NCI-H526 treated with DMSO at 0.1 percent for 48 hours (cell line): ENCODE measurements around the gene TCEANC2.
"Not testable (repeated sequence)": the region's sequence is repeated elsewhere in the genome, so short reads cannot be mapped to it uniquely, and the experiment has no call there.

ENCODE experiments used
- DNase-seq: peaks from one replicate; lab custom pipeline; 2025; lab: John Stamatoyannopoulos, UW

TCEANC2 gene

DNA sequence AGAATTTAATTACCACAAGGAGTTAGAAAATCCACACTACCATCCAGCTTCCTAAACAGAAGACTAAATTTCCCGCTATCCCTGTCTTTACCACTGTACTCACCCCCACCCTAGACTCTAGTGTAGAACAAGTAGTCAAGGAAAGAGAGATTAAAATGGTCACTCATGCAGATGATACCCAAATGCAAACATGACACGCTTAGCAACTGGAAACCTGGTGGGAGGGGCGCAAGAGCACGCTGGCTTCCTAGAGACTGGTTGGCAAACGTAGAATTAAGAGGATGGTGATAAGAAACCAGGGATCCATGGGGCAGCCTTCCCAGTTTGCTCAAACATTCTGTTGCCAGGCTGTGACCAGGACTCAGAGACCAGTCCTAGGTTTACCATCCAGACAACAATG is 25.6 kb upstream of the TCEANC2 start:
- DNase-seq: peak; percentile 67

DNA sequence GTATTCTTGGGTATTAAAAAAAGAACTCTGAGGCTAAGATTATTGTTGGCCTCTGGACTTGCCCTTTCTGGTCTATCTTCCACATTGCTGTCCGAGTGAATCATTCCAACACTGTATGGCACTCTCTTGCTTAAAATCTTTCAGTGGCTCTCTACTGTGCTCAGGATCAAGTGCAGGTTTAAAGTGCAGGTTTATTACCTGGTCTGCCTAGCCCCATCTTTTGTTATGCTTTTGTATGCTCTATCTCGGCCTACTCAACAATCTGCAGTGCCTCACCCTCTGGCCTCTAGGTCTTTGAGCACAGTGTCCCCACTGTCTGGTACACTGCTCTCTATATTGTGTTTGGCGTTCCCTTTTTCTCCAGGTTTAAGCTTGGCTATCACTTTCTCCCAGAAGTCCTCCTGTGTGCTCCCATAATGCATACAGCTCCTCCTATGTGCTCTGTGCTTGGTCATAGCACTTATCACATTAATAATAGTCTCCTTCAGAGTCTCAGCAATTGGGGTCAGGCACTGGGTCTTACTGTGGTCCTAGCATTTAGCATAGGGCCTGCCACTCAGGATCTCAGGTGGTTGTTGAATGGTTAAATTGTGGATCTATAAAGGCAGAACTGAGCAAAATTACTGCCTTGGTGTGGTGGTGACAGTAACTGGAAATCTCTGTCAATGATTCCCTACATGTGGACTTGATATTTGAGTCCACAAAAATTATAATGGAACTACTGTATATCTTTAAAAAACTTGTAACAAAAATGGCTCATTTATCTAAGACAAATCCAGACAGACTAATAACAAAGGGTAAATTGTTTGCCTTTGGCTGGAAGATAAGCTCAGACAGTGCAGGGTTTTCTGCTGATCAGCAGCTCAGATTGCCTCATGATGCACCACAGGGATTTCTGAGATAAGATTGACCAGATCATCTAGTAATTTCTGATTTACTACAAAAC is 24.8 kb upstream of the TCEANC2 start:
- DNase-seq: no peak

DNA sequence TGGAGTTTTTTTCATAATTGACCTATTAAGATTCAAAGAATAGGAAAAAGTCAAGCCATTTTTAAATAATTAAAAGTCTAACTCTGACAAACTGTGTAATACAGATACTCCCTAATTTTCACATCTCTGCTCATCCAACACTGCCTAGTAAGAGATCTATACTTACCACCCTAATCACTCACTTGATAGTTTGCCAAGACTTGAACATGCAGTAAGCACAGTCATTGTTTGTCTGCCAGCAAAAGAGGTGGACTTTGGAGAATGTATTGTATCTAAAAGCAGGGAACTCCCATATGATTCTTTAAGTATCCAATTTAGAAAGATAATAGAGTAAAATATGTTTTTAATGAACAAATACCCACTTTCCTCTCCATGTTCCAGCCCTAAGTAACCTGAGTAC is 15.9 kb upstream of the TCEANC2 start:
- DNase-seq: no peak

DNA sequence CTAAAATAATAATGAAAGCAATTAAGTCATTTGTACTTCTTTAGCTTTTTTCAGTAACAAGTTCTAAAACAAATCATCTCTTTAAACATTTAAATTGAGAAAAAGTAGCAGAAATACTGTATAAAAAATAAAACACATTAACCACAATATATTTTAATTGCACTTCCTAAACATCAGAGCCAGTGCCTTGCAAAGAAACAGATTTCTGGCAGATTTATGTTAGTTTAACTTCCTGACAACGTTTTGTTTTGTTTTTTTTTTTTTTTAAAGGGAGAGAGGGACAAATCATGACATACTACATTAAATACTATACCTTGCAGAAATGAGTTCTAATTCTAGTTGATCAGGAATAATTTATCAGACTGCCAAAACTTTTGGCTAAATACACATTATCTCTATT is 11.6 kb upstream of the TCEANC2 start:
- DNase-seq: no peak

DNA sequence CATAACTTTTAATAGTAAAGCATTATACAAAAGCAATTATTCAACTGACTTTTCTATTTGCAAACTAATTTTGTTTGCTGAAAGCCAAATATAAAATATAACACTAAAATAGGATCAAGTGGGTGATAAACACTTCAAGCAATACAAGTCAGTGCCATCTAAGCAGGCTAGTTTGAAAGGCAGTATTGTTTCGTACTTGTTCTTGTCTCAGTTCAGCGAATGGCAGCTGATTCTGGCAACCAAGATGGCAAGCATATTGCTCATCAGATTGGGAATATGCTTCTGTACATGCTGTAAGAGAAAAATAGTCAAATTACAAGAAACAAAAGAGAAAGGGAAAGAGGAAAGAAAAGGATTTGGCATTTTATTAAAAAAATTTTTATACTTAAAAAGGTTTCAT is 7.9 kb upstream of the TCEANC2 start:
- no peak for DNase-seq

DNA sequence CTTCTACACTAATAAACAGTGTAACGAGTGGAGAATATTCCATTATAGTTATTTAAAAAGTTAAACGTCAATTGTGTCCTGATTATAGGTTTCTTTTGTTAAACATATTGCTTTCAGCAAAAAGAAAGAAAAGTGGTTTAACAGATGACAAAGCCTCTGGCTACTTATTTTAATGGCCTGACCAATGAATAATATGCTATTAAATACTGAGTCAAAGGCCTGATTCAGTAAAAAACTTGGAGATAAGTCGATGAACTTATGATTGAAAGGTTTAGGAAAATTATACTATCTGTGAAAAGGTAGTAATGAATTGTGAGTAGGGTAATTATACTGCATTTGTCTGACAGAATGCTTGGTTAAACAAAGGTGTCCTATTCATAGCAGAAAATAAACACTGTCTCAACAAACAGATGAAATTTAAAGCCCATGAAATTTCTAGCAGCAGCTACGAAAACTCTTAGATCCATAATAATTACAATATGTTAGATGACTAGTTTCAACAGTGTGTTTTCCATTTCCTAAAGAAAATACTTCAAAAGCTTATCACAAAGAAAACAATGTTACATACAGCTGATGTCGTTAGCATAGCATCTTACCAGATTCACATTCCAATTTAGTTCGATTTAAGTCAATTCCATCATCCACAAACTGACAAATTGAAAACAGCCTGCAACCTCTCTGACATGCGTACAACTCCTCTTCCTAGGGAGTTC is 6.6 kb upstream of the TCEANC2 start:
- no peak for DNase-seq

DNA sequence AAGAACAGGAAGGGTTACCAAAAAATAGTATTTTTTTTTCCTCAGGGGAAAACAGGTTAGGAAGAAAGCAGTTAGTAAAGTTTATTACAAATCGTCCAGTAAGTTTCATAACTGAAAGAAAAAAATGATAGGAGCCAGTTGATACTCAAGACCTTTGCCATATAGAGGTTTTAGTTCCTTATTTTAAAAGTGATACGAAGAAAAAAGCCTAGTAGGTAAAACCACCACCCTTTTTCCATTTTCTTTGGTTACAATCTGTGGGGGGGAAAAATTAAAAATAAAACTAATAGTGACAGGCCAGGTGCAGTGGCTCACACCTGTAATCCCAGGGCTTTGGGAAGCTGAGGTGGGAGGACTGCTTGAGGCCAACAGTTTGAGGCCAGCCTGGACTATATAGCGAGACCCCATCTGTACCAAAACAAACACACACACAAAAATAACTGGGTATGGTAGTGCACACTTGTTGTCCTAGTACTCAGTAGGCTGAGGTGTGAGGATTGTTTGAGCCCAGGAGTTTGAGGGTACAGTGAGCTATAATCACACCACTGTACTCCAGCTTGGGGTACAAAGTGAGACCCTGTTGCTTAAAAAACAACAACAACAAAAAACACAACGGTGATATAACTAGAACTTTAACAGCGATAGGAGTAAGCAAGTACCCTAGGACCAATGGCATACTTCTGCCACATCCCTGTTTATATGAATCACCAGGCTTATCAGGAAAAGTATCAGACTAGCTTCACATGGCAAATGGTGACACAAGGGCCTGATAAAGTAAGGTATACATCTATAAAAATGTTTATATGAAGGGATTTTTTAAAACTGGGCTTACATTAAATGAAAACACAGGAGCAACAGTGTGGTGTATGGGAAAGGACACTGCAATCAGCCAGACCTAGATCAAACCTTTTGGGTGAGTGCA is 5.8 kb upstream of the TCEANC2 start:
- DNase-seq: no peak

DNA sequence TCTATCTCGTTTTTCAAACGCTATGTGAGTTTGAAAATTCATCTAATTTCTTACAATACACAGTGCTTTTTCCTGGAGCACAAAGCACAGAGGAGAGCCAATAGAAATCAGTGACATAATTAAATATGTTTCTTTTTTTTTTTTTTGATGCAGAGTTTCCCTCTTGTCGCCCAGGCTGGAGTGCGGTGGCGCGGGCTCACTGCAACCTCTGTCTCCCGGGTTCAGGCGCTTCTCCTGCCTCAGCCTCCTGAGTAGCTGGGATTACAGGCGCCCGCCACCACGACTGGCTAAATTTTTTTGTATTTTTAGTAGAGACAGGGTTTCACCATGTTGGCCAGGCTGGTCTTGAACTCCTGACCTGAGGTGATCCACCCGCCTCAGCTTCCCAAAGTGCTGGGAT is 3.0 kb upstream of the TCEANC2 start:
- DNase-seq: not testable (repeated sequence)

DNA sequence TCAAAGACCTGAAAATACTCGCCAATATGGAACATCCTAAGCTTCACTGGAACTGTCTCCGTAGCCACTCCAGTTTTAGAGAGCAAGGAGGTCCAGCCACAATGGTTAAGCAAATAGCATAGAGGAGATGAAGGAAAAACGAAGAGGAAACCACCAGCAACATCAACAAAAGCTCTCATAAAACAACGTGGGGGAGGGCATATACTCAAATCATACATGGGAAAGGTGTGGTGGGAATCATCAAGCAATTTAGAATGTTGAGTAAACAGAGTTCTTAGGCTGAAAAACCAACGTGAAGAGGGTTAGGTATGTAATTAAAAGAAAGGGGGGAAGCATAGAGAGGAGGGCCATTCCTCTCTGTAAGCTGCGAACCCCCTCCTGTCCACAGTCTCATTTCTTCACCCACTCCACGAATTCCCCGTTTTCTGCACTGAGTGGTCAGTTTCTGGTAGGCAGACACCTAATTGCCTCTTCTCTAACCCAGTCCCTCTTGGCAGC is 1.4 kb upstream of the TCEANC2 start:
- DNase-seq: peak; percentile 24

DNA sequence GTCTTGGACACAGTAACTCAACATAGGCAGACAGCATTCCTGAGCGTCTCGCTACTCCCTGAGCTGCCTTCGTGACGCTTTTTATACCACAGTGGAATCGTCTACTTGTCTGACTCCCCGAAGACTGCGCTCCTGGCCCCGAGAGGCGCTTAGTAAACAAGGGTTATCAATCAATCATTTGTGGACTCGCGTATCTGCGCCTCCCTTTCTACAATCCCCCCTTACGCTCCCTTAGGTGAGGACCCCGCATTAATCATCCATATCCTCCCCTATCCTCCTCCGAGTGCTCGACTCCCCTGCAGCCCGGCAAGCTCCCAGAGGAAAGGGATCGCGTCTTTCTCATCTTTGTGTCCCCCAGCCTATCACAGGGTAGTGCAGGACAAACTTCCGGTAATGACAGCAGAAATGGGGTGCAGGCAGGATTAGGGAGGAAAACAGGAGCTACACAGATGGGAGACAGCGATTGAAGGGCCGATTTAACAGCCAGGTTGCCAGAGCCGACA is 926 bp upstream of the TCEANC2 start:
- DNase-seq: peak; percentile 47

DNA sequence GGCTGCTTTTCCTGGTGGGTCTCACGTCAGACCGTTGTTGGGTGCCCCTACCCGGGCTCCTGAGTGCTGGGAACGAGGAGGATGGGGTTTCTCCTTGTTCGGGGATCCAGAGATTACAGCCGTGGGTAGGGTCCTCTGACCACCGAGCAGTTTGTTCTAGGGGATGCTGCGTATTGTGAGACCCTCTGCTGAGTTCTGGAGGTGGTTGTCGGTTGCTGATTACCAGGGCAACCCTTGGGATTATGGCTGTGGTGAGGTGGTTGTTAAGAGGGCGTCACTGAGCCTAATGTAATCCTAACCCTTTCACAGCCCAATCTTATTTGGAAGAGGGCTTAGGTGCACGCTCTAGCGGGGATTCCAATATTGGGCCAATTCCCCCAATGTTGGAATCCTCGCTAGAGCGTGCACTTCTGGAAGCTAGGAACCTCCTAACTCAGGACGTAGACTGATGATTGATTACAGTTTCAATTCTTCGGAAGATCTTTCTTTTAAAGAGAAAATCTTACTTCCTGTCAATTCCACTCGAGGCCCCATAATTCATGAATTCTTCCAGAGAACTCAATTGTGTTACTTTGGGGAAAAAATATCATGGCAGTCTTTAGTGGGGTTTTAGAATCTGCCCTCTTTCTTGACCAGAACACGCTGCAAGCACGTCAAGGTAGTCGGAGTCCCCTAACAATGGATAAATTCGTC is 483 bp downstream of the TCEANC2 start:
- DNase-seq: peak; percentile 41

DNA sequence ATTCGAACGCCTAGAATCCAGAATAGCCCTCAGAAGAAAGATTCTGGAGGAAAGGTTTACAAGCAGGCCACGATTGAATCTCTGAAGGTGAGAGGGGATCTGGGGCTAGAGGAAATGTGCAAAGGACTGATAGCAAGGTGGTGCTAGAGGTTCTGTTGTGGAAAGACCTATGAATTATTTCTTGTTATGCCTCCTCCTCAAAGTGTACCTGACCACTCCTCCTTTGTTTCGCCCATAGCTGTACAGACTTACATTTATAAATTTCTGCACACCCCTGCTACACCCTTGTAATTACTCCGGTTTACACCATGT is 986 bp downstream of the TCEANC2 start:
- DNase-seq: no peak

DNA sequence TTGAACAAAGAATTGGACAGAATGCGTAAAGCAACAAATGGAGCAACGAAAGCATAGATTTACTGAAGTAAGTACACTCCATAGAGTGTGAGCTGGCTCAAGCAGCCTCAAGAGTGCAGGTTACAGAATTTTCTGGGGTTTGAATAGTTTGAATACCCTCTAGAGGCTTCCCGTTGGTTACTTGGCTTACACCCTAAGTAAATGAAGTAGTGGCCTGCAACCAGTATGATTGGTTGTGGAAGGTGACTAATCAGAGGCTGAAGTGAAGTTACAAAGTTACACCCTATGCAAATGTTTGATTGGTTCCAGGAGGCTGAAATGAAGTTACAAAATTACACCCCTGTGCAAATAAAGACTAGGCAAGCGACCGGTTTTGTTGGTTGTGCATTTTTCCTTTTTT is 10.9 kb downstream of the TCEANC2 start:
- no peak for DNase-seq

DNA sequence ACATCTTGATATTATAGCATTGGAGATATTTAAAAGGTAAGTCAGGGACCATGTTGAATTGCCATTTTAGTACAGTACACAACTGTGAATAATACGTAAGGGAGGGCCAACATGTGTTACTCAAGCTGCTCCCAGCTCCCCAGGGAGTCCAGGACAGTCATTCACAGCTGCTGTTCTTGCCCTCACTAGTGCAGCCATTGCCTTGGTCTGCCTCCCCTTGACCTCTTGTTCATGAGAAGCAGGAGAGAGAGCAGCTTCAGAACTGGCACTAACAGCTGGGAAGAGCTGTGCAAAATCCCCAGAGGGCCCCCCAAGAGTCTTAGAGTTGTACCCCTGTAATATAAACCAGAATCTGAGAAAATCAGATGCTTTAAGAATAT is 16.4 kb downstream of the TCEANC2 start:
- DNase-seq: no peak

DNA sequence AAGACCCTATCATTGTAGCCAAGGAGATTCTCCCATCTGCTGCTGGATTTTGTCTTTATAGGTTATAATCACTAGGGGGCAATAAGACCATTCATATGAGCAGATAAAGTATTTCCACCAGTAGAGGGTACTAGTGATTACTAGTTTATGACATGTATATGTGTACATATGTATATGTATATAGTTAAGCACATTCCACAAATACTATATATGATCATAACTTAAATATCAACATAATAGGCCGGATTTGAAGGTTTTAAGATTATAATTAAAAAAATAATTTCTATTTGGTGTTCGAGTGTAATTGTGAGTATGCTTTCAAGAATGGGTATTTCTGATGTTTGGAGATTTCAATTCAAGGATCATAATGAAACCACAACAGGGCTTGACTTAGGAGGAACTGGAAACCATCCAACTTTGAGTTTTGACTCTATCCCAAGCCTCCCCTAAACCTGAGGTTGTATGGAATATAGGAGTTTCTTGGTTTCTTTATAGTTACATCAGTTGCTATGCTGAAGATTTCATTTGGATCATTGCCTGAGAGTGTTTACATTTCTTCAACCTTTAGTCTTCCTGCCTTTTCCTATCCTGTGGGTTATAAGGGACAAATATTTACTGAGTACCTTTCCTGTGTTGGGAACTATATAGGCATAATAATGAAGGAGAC is 16.9 kb downstream of the TCEANC2 start:
- peak; percentile 60 for DNase-seq

DNA sequence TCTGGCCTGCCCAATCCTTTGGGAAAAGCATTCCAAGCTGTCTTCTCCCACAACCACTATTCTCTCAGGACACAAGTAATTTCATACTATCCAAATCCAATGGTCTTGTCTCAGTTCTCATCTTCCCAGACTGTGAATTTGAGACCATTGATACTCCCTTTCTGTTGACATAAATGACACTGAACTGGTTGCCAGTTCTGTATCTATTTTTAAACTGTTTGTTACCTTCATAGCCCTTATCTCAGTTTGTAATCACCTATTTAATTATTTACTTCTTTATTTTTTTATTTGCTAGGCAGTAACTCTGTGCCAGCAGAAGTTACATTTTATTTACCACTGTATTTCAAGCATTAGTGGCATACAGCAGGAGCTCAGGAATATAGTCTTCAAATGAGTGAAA is 24.0 kb downstream of the TCEANC2 start:
- DNase-seq: no peak

DNA sequence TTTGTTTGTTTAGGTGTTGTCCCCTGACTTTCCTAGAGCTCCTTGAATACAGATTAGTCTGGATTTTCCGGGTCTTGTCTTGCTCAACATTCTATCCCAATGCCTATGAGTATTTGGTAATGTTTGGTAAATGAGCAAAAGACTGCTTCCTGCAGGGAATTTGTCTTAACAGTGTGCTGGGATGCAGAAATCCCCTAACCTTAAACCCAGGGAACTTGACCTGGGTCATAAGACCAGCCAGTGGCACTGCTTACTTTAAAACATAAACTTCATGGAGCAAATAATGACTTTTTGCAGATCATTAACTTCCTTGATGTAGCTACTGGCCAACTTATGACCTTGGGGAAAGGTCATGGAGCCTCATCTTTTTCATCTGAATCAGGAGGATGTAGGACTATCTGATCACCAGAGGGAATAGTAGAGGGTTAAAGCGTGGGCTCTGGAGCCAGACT is 27.2 kb downstream of the TCEANC2 start:
- DNase-seq: no peak

DNA sequence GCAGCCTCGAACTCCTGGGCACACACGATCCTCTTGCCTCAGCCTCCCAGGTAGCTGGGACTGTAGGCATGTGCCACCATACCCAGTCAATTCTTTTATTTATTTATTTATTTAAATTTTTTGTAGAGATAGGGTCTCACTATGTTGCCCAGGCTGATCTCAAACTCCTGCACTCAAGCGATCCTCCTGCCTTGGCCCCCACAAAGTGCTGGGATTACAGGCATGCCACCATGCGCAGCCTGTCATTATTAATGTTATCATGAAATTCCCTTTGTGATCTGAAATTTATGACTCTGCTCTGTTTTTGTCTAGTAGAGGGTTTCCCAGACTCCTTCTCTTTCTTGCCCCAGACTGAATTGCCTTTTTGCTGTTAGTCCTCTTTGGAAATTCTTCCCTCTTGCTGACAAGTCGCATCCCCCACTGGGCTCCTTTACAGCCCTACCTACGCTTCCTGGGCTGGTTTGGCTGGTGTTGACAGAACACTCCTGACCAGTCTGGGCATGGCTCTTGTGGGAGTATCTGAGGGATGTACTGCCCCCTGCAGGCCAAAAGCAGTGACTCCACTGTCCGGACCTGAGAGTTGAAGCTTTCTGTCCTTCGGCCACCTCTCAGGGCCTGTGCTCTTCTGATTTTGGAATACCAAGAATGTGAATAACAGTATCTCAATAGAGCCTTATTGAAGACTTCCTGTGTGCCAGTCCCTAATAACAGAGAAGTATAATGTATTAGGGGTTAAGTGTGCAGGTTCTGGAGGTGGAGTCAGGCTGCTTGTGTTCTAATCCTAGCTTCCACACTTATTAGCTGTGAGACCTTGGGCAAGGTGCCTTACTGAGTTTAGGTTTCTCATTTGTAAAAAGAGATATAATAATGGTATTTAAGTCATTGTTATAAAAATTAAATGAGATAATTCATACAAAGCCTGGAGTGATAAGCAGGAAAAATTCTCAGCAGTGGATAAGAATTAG is 28.2 kb downstream of the TCEANC2 start:
- peak; percentile 5 for DNase-seq

DNA sequence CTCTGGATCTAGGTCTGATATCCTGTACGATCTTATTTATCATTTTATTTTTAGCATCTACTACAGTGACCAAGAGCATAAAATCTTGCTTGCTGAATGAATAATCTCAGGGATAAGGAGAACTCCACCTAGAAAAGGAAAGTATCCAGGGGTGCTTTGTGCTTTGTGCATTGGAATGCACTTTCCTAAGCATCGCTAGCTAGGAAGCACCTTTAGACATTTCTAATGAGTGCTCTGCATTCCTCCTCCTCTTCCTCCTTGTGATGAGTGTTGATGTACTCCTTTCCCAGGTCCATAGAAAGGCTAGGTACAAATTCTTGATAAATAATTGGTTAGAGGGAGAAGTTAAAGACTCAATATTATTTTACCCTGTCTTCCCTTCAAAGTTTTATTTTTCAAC is 31.4 kb downstream of the TCEANC2 start:
- DNase-seq: no peak

DNA sequence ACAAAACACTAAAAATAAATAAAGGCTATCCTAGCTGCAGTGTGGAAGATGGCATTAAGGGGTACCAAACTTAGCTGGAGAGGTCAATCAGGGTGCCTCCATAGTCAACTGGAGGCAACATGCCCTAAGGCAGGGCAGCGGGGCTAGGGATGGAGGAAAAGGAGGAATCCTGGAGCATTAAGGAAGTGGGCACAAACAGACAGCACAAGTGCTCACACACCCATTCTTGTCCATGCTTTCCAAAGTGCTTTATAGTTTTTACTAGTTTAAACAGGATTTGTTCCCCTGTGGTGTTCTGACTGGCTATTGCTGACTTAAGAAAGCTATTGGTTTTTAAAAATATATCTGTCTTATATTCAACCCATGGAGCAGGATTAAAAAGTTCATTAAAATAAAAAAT is 33.3 kb downstream of the TCEANC2 start:
- no peak for DNase-seq
